ENCODE measurements around the gene IL15. TPM values are rescaled to one million over a fixed set of nuclear protein-coding genes. Genes with fewer than 3 reads are reported as not detected.
"Not testable (repeated sequence)": the region's sequence is repeated elsewhere in the genome, so short reads cannot be mapped to it uniquely, and the experiment has no call there.

The IL15 gene
- 2.7 TPM for total RNA-seq

DNA sequence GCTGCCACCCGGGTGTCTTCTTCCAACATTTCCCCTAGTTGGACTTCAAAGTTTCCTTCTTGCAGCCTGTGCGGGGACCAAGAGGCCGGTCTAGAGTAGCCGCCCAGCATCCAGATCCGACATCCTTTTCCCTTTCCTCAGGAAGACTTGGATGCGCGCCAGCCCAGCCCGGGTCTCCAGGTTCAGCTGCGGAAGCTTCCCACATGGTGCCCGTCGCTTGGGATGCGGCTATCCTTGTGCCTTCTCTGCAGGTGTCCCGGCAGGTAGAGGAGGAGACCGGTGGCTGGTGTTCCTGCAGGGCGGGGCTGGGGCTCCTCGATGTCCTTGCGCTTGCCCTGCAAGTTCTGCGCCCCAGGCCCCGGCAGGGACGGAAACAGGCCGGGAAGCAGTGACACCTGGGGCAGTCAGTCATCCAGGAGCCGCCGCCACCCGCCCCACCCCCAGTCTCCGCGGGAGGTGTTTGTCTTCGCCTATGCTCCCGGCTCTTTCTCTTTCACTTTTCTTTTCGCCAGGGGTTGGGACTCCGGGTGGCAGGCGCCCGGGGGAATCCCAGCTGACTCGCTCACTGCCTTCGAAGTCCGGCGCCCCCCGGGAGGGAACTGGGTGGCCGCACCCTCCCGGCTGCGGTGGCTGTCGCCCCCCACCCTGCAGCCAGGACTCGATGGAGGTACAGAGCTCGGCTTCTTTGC lies at the start of gene IL15:
Gene IL15, plus strand, starts transcription at position 502 of the 689 bp plus-strand sequence. CDS start 82,882 bp downstream, outside the sequence.
- peak; percentile 88 for DNase-seq (ENCODE audit: low spot score)
- peak; percentile 93 for ATAC-seq

GRCh38 chr4:141587897-141588296 lies 48.5 kb upstream of the IL15 start:
- ATAC-seq (no peak), DNase-seq (ENCODE audit: low spot score) (no peak)

DNA sequence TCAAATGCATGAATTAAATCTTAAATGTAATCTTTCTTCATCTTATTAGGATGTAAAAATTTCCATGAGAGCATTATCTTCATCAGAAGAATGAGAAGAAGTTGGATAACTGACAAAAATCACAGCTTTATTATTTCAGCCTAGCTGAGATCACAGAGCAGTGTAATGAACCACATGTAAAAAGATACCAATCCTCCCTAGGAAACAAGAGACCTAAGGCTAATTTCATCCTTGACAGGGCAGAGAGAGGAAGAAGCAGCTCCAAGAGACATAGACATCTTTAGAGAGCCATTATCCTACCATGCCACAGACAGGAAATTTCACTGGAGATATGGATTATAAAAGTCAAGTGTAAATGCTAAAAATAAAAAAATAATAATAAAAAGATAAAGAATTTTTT lies 40.9 kb upstream of the IL15 start:
- ATAC-seq (no peak), DNase-seq (ENCODE audit: low spot score) (no peak)

- ATAC-seq (no peak), DNase-seq (ENCODE audit: low spot score) (no peak)
Measured at GRCh38 chr4:141599853-141600252, 36.5 kb upstream of the IL15 start.

DNA sequence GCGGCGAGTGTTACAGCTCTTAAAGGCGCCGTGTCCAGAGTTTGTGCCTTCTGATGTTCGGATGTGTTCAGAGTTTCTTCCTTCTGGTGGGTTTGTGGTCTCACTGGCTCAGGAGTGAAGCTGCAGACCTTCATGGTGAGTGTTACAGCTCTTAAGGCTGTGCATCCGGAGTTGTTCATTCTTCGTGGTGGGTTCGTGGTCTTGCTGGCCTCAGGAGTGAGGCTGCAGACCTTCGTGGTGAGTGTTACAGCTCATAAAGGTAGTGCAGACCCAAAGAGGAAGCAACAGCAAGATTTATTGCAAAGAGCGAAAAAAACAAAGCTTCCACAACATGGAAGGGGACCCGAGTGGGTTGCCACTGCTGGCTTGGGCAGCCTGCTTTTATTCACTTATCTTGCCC lies 31.7 kb upstream of the IL15 start:
- ATAC-seq; DNase-seq (ENCODE audit: low spot score): not testable (repeated sequence)

DNA sequence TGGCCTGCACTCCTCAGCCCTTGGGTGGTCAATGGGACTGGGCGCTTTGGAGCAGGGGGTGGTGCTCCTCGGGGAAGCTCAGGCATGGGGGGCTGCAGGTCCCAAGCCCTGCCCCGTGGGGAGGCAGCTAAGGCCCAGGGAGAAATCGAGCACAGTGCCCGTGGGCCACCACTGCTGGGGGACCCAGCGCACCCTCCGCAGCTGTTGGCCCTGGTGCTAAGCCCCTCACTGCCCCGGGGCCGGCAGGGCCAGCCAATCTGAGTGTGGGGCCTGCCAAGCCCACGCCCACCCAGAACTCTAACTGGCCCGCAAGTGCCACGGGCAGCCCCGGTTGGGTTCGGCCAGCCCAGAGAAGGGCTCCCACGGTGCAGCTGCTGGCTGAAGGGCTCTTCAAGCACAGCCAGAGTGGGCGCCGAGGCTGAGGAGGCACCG lies 30.9 kb upstream of the IL15 start:
- ATAC-seq (no peak), DNase-seq (ENCODE audit: low spot score) (no peak)

DNA sequence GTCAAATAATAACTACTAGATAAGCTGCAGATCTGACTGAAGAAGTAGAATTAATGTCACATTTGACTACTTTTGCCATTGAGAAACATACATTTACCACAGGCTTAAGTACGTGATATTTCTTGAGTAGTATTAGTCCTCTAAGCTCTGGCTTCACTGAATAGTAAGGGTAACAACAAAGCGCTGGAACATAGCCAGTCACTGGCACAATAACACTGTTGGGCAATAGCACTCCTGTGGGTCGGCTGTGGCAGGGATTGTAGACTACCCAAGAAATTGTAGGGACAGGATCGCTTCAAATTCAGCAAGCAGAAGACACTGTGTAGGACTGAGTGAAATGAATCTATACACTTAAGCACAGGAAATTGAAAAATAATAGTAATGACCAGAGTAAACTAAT lies 27.1 kb upstream of the IL15 start:
- ATAC-seq (peak; percentile 89), DNase-seq (ENCODE audit: low spot score) (peak; percentile 61)

- ATAC-seq: no peak
- no peak for DNase-seq (ENCODE audit: low spot score)
Measured at GRCh38 chr4:141610365-141610764, 26.0 kb upstream of the IL15 start.

- ATAC-seq (no peak), DNase-seq (ENCODE audit: low spot score) (no peak)
Measured at GRCh38 chr4:141614878-141615586, 21.4 kb upstream of the IL15 start.

- ATAC-seq; DNase-seq (ENCODE audit: low spot score): not testable (repeated sequence)
Measured at GRCh38 chr4:141615587-141615918, 20.8 kb upstream of the IL15 start.

DNA sequence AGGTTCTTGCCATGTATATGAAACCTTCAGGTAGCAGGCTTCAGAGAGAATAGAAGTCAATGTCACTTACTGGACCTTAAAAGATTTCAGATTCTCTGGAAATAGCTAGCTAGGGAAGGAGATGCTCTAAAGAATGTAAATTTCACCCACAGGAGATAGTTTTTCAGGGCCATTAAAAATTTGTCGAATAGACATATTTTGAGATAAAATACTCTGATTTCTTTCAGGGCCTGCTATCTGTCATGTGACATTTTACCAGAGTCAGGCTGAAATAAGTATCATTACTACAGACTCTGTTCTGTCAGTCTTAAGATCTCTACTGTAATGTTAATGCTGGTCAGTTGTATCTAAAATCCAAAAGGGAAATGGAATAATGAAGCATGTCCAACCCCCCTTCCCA lies 15.7 kb upstream of the IL15 start:
- DNase-seq (ENCODE audit: low spot score) (no peak), ATAC-seq (no peak)

GRCh38 chr4:141625023-141625422 lies 11.4 kb upstream of the IL15 start:
- no peak for ATAC-seq

DNA sequence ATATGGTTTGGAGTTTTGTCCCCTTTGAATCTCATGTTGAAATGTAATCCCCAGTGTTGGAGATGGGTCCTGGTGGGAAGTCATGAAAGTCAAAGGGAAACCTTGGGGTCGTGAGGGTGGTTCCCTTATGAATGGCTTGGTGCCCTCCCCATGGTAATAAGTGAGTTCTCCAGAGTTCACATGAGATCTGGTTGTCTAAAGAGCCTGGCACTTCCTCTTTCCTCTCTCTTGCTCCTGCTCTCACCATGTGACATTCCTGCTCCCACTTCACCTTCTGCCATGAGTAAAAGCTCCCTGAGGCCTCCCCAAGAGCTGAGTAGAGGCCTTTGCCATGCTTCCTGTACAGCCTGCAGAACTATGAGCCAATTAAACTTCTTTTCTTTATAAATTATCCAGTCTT lies 5.5 kb upstream of the IL15 start:
- ATAC-seq (no peak), DNase-seq (ENCODE audit: low spot score) (no peak)

More at GRCh38 chr4:141625023-141625422, 11.4 kb upstream of the IL15 start:
- DNase-seq (ENCODE audit: low spot score): no peak

DNA sequence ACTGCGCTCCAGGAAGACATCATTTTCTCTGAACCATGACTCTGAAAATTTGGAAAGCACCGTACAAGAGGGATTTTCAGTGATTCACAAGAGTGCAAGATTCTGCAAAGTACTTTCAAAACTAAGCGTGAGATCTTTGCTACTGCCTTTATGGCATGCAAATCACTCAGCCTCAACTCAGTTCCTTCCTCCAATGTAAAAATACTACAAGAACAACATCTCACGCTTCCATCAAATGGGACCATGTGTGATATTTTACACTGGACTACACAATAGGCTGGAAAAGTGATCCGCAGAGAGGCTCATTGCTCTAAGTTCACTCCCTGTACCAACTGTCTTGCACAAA lies 674 bp upstream of the IL15 start:
- ATAC-seq (no peak), DNase-seq (ENCODE audit: low spot score) (no peak)

- DNase-seq (ENCODE audit: low spot score) (peak; percentile 63), ATAC-seq (peak; percentile 82)
Measured at GRCh38 chr4:141636771-141637460, 533 bp downstream of the IL15 start.

- no peak for DNase-seq (ENCODE audit: low spot score)
- no peak for ATAC-seq
Measured at GRCh38 chr4:141637565-141637964, 1.2 kb downstream of the IL15 start.

DNA sequence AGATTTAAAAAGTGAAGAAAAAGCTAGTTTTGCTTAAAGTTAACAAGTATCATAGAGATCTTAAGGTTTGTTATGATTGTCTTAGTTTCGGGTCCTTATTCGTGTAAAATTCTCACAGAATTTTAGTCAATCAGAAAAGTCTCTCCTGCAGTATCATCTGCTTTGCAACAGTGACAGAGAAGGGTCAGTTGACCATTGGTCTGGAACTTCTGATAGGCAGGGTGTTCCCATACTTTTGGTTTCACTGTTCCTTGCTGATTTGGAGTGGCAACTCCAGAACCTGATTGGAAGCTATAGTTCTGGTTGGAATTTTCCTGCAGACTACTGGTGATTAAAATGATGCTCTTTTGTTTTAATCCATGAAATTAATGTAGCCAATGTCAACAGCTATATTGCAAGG lies 1.8 kb downstream of the IL15 start:
- no peak for DNase-seq (ENCODE audit: low spot score)
- no peak for ATAC-seq

- no peak for ATAC-seq
- DNase-seq (ENCODE audit: low spot score): no peak
Measured at GRCh38 chr4:141640696-141641095, 4.3 kb downstream of the IL15 start.

DNA sequence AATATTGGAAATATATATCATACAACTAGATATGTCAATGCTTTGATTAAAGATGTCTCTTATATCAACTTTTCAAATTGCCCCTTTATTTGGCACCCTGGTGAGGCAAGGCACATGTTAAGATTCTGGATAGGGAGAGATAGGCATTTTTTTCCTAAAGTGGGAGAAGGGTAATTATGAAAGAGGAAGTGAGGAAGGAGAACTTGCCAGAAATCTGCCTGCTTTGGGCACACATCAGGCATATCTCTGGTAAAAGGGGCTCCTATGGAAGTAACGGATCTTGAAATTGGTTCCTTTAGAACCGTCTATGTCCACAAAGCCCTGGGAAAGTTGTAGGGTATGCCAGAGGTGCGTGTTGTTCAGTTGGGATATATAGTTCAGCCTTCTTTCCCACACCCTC lies 5.7 kb downstream of the IL15 start:
- ATAC-seq: no peak

DNA sequence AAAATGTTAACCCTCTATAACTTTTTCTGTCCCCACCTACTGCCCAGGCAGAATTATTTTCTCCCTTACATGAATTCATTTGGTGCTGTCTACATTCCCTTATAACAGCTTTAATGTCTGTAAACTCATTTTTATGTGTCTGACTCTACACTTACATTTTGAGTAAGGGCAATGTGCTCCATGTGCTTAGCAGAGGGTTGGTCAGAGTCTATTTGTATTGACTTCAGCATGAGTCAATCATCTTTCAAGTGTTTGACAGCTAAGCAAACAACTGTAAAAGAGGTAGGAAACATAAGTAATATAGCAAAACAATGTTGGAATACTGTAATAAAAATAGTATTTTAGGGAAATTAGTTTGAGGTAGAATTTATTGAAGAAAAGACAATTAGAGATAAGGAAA lies 6.3 kb downstream of the IL15 start:
- no peak for DNase-seq (ENCODE audit: low spot score)
- ATAC-seq: no peak

More for the DNA sequence above, 5.7 kb downstream of the IL15 start:
- DNase-seq (ENCODE audit: low spot score): no peak

GRCh38 chr4:141643557-141643956 lies 7.2 kb downstream of the IL15 start:
- no peak for DNase-seq (ENCODE audit: low spot score)
- ATAC-seq: no peak
